ENCODE measurements around the gene CADM3.

CADM3 gene

DNA sequence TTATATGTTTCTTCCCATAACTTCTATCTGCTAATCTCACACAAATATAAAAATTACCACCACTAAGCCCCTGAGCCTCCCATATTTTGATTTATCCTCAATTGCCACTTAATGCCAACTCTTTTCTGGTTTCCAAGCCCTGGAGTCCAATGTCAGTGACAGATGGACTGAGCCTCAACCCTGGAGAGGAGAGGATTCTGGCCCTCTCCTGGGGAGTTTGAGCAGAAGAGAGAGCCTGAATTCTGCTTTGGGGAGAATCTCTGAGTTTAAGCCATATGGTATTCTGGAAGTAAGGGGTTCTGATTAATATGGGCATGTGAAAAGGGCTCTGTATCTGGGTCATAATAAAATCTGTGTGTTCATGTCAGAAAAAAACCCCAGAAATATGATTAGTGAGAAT is 8.5 kb downstream of the CADM3 start:
- Histone ChIP-seq H3K36me3 (ENCODE audit: low read length) (no peaks in the 10 kb centered on the region), H3K4me2 (ENCODE audit: low read depth, low read length, poor library complexity, severe bottlenecking) (no peak overlapping the region), H3K9me2 (replicated peaks; ENCODE audit: insufficient read depth, low read length) (no peaks in the 10 kb centered on the region), H3K79me2 (ENCODE audit: insufficient read depth, low read length) (no peaks in the 10 kb centered on the region), H2AFZ (ENCODE audit: low read depth, low read length, severe bottlenecking) (no peak overlapping the region), H4K20me1 (ENCODE audit: low read depth, low read length) (no peaks in the 10 kb centered on the region), H3K27ac (ENCODE audit: low read depth, low read length) (no peak overlapping the region), H3K9me3 (ENCODE audit: insufficient read depth, low read length) (no peaks in the 10 kb centered on the region), H3K4me3 (ENCODE audit: insufficient read depth, low read length, poor library complexity, severe bottlenecking) (no peak overlapping the region), H3K27me3 (ENCODE audit: low read length) (no peaks in the 10 kb centered on the region), H3K9ac (ENCODE audit: low read length) (no peak overlapping the region), H3F3A (ENCODE audit: insufficient read depth) (no peaks in the 10 kb centered on the region)
- no peak for TF ChIP-seq EZH2phosphoT487 (conservative IDR thresholded peaks at IDR 0.05; ENCODE audit: low read length)
- TF ChIP-seq, protein P1, sequence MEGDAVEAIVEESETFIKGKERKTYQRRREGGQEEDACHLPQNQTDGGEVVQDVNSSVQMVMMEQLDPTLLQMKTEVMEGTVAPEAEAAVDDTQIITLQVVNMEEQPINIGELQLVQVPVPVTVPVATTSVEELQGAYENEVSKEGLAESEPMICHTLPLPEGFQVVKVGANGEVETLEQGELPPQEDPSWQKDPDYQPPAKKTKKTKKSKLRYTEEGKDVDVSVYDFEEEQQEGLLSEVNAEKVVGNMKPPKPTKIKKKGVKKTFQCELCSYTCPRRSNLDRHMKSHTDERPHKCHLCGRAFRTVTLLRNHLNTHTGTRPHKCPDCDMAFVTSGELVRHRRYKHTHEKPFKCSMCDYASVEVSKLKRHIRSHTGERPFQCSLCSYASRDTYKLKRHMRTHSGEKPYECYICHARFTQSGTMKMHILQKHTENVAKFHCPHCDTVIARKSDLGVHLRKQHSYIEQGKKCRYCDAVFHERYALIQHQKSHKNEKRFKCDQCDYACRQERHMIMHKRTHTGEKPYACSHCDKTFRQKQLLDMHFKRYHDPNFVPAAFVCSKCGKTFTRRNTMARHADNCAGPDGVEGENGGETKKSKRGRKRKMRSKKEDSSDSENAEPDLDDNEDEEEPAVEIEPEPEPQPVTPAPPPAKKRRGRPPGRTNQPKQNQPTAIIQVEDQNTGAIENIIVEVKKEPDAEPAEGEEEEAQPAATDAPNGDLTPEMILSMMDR (IDR thresholded peaks at IDR 0.05; ENCODE audit: insufficient read depth, low read length, poor library complexity, severe bottlenecking): no peak

DNA sequence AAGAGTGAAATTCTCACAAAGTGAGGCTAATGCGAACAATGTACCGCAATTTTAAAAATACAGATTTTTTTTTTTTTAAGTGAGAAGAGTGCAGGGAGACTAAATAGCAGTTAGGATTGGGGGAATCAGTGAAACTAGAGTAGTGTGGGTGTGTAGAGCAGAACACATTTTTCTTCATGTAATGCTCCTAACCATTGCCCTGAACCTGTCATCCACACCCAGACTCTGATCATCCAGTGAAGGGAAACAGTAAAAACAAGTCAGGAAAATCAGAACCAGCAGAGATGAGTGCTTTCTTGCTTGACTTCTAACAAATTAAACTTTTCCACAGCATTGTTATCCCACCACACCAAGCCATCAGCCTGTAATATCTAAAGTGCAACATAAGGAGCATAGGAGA is 9.1 kb downstream of the CADM3 start:
- H3K27me3 ChIP-seq (ENCODE audit: low read length): no peaks in the 10 kb centered on the region
- TF ChIP-seq EZH2phosphoT487 (conservative IDR thresholded peaks at IDR 0.05; ENCODE audit: low read length): no peak
- TF ChIP-seq, protein P1 (IDR thresholded peaks at IDR 0.05; ENCODE audit: insufficient read depth, low read length, poor library complexity, severe bottlenecking): no peak
- no peak overlapping the region for H3K9ac ChIP-seq (ENCODE audit: low read length)
- no peaks in the 10 kb centered on the region for H3K79me2 ChIP-seq (ENCODE audit: insufficient read depth, low read length)
- H4K20me1 ChIP-seq (ENCODE audit: low read depth, low read length): no peaks in the 10 kb centered on the region
- H3K36me3 ChIP-seq (ENCODE audit: low read length): no peaks in the 10 kb centered on the region
- no peaks in the 10 kb centered on the region for H3K9me2 ChIP-seq (replicated peaks; ENCODE audit: insufficient read depth, low read length)
- H3K4me3 ChIP-seq (ENCODE audit: insufficient read depth, low read length, poor library complexity, severe bottlenecking): no peak overlapping the region
- H3K27ac ChIP-seq (ENCODE audit: low read depth, low read length): no peak overlapping the region
- H3F3A ChIP-seq (ENCODE audit: insufficient read depth): no peaks in the 10 kb centered on the region
- H2AFZ ChIP-seq (ENCODE audit: low read depth, low read length, severe bottlenecking): no peak overlapping the region
- H3K4me2 ChIP-seq (ENCODE audit: low read depth, low read length, poor library complexity, severe bottlenecking): no peak overlapping the region
- H3K9me3 ChIP-seq (ENCODE audit: insufficient read depth, low read length): no peaks in the 10 kb centered on the region

DNA sequence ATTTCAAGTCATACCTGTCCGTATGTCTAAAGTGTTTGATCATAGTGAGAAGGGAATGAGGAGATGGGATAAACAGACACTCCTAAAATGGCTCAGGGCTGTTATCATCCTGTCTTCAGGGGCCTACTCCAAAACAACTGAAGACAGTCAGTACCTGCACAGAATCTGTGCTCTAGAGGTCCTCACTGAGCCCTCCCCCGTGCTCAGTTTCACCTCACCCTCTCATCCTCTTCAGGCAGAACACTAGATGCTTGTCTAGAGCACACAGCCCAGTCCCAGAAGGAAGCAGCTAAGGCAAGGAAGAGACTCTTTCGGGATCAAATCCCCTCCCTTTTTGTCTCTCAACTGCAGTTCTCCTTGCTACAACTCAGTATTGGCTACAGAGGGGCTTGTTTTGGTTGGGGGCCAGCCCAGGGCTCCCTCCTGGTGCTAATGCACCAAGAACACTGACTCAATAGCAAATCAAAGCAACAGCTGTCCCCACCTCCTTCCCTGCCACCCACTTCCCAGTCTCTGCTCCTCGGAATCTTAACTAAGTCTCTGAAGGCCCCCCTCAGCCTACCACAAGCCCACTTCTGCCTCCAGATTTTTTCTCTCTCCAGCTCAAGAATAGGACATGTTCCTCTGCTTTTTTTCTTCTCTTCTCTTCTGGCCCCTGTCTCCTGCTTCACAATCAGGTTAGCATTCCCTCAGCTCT is 10.1 kb downstream of the CADM3 start:
- H3K79me2 ChIP-seq (ENCODE audit: insufficient read depth, low read length): no peaks in the 10 kb centered on the region
- H3K4me2 ChIP-seq (ENCODE audit: low read depth, low read length, poor library complexity, severe bottlenecking): no peak overlapping the region
- H3K27ac ChIP-seq (ENCODE audit: low read depth, low read length): no peak overlapping the region
- H3K9me3 ChIP-seq (ENCODE audit: insufficient read depth, low read length): no peaks in the 10 kb centered on the region
- TF ChIP-seq, protein P1 (IDR thresholded peaks at IDR 0.05; ENCODE audit: insufficient read depth, low read length, poor library complexity, severe bottlenecking): no peak
- no peak for TF ChIP-seq EZH2phosphoT487 (conservative IDR thresholded peaks at IDR 0.05; ENCODE audit: low read length)
- H2AFZ ChIP-seq (ENCODE audit: low read depth, low read length, severe bottlenecking): no peak overlapping the region
- H3K4me3 ChIP-seq (ENCODE audit: insufficient read depth, low read length, poor library complexity, severe bottlenecking): no peak overlapping the region
- no peaks in the 10 kb centered on the region for H3K36me3 ChIP-seq (ENCODE audit: low read length)
- no peaks in the 10 kb centered on the region for H4K20me1 ChIP-seq (ENCODE audit: low read depth, low read length)
- H3K27me3 ChIP-seq (ENCODE audit: low read length): no peaks in the 10 kb centered on the region
- no peak overlapping the region for H3K9ac ChIP-seq (ENCODE audit: low read length)
- H3K9me2 ChIP-seq (replicated peaks; ENCODE audit: insufficient read depth, low read length): no peaks in the 10 kb centered on the region
- no peaks in the 10 kb centered on the region for H3F3A ChIP-seq (ENCODE audit: insufficient read depth)
